Epithelial cell of proximal tubule (primary cell): Measurements from ENCODE around the gene KREMEN1. TPM values are rescaled to one million over a fixed set of nuclear protein-coding genes. Genes with fewer than 3 reads are reported as not detected.

ENCODE experiments used
- DNase-seq: peaks from one replicate; pipeline ENCODE4 v3.0.0-alpha.2; 2011; ENCODE audit warnings: low read depth
- H3K4me3 ChIP-seq: 2 replicates; pipeline ENCODE4 v1.5.1; 2011; ENCODE audit warnings: low read depth, mild to moderate bottlenecking, low read length
- CTCF ChIP-seq: conservative IDR thresholded peaks from 2 replicates; pipeline ENCODE4 v1.5.1; 2012; ENCODE audit warnings: low read depth, mild to moderate bottlenecking, low read length
- total RNA-seq: library from RNA; depleted of rRNA; stranded (reverse); fragments of >200 nt; gene quantifications from 2 replicates; pipeline ENCODE4 v1.2.3, GENCODE V29; 2015

KREMEN1 gene
- total RNA-seq, 1 donor from 2014 or later = 10.8 TPM

GRCh38 chr22:29157759-29158535 lies 85.1 kb downstream of the KREMEN1 start:
- DNase-seq = no peak
- TF ChIP-seq CTCF = no peak
- H3K4me3 ChIP-seq = no peak overlapping the region

GRCh38 chr22:29158546-29158945 lies 85.7 kb downstream of the KREMEN1 start:
- TF ChIP-seq CTCF = no peak
- no peak overlapping the region for H3K4me3 ChIP-seq
- no peak for DNase-seq

GRCh38 chr22:29163808-29164207 lies 91.0 kb downstream of the KREMEN1 start:
- H3K4me3 ChIP-seq = no peak overlapping the region
- DNase-seq = no peak
- no peak for TF ChIP-seq CTCF

- no peak for DNase-seq
- no peak for TF ChIP-seq CTCF
- no peak overlapping the region for H3K4me3 ChIP-seq
These were observed 92.7 kb downstream of the KREMEN1 start for GRCh38 chr22:29165321-29166060.

- no peak for DNase-seq
- no peak for TF ChIP-seq CTCF
- H3K4me3 ChIP-seq = no peak overlapping the region
These were observed 93.3 kb downstream of the KREMEN1 start for GRCh38 chr22:29166180-29166579.

GRCh38 chr22:29167032-29167911 lies 94.4 kb downstream of the KREMEN1 start:
- DNase-seq = no peak
- H3K4me3 ChIP-seq = no peak overlapping the region
- TF ChIP-seq CTCF = no peak
